A549 (cell line): ENCODE results near the gene PITPNM3.

Experiments used
- CBX2 ChIP-seq: fragments of 200-600 bp; sonication (generic); IDR thresholded peaks from 2 replicates; pipeline ENCODE4 v1.6.1; 2016; ENCODE audit warnings: low read depth, mild to moderate bottlenecking, borderline replicate concordance
- CBX8 ChIP-seq: fragments of 200-600 bp; sonication (generic); IDR thresholded peaks from 2 replicates; pipeline ENCODE4 v1.6.1; 2016
- CHD4 ChIP-seq: fragments of 200-600 bp; sonication (generic); IDR thresholded peaks from 2 replicates; pipeline ENCODE4 v1.6.1; 2016; ENCODE audit warnings: antibody characterized with exemption, mild to moderate bottlenecking, borderline replicate concordance
- CTCF ChIP-seq: fragments of >200 bp; sonication (Bioruptor Twin); formaldehyde crosslinking; IDR thresholded peaks from 3 replicates; pipeline ENCODE4 v1.5.1; 2016
- EP300 ChIP-seq, 2 experiments: fragments of >200 bp; sonication (Bioruptor Twin); formaldehyde crosslinking; IDR thresholded peaks; 2 replicates in 1 of 2; 3 replicates in 1 of 2; pipeline ENCODE4 v1.6.1; 2016 to 2017
- HES2 ChIP-seq: fragments of >200 bp; sonication (Bioruptor Twin); formaldehyde crosslinking; IDR thresholded peaks from 2 replicates; pipeline ENCODE4 v1.6.1; 2016
- POLR2A ChIP-seq: IDR thresholded peaks from 2 replicates; pipeline ENCODE4 v1.6.1; 2012; ENCODE audit warnings: mild to moderate bottlenecking, low read length
- POLR2AphosphoS2 ChIP-seq: conservative IDR thresholded peaks from 2 replicates; pipeline ENCODE4 v1.6.1; 2012; ENCODE audit warnings: low read length, improper control_type of control experiment, inconsistent platforms
- RCOR1 ChIP-seq: fragments of 150-350 bp; IDR thresholded peaks from 2 replicates; pipeline ENCODE4 v1.6.1; 2014; ENCODE audit warnings: antibody characterized with exemption, low read length, low read depth
- REST ChIP-seq: fragments of 200-600 bp; sonication (generic); IDR thresholded peaks from 2 replicates; pipeline ENCODE4 v1.6.1; 2016; ENCODE audit warnings: antibody characterized with exemption, mild to moderate bottlenecking, moderate library complexity
- RFX5 ChIP-seq: fragments of 450-650 bp; IDR thresholded peaks from 2 replicates; pipeline ENCODE4 v1.7.1; 2014; ENCODE audit warnings: antibody characterized with exemption, mild to moderate bottlenecking, moderate library complexity
- SREBF2 ChIP-seq: fragments of 450-650 bp; IDR thresholded peaks from 2 replicates; pipeline ENCODE4 v1.6.1; 2014; ENCODE audit warnings: mild to moderate bottlenecking, moderate library complexity

- TF ChIP-seq CTCF, result no peak
- TF ChIP-seq RCOR1, result no peak
- TF ChIP-seq REST, result no peak
- TF ChIP-seq SREBF2, result no peak
- no peak for TF ChIP-seq CBX2
- no peak for TF ChIP-seq POLR2AphosphoS2
- TF ChIP-seq CBX8, result no peak
- TF ChIP-seq CHD4, result no peak
- TF ChIP-seq POLR2A, result no peak
- TF ChIP-seq EP300 (IDR thresholded peaks at IDR 0.05), result no peak
- no peak for TF ChIP-seq RFX5
- no peak for TF ChIP-seq HES2
Measured at GRCh38 chr17:6483507-6483906, 72.8 kb downstream of the PITPNM3 start.
